ENCODE data around the gene ITCH. TPM values are rescaled to one million over a fixed set of nuclear protein-coding genes. Genes with fewer than 3 reads are reported as not detected.

Gene ITCH
- total and polyA plus RNA-seq, 4 donors, result 9.3 to 68.1 (median 30.4) TPM

DNA sequence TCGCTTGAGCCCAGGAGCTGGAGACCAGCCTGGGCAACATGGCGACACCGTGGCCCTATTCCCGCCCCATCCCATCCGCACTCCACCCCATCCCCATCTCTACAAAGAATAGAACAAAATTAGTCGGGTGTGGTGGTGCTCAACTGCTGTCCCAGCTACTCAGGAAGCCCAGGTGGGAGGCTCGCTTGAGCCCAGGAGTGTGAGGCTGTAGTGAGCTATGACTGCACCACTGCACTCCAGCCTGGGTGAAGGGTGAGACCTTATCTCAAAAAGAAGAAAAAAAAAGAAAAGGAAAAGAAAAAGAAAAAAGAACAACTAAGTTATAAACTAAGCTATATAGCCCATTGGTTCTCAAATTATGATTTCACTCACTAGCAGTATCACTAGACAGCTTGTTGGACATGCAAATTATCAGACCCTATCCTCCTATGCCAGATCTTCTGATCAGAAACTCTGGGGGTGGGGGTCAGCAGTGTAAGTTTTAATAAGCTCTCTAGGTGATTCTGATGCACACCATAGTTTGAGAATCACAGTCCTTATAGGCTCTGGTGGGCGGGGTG, 491 bp upstream of the ITCH start:
- H3K4me3 ChIP-seq, result no peak overlapping the region
- H3K9me3 ChIP-seq (ENCODE audit: control insufficient read depth in 4 of 4, insufficient read depth in 3 of 4, low read length in 3 of 4), result no peaks in the 10 kb centered on the region
- TF ChIP-seq, protein P1, sequence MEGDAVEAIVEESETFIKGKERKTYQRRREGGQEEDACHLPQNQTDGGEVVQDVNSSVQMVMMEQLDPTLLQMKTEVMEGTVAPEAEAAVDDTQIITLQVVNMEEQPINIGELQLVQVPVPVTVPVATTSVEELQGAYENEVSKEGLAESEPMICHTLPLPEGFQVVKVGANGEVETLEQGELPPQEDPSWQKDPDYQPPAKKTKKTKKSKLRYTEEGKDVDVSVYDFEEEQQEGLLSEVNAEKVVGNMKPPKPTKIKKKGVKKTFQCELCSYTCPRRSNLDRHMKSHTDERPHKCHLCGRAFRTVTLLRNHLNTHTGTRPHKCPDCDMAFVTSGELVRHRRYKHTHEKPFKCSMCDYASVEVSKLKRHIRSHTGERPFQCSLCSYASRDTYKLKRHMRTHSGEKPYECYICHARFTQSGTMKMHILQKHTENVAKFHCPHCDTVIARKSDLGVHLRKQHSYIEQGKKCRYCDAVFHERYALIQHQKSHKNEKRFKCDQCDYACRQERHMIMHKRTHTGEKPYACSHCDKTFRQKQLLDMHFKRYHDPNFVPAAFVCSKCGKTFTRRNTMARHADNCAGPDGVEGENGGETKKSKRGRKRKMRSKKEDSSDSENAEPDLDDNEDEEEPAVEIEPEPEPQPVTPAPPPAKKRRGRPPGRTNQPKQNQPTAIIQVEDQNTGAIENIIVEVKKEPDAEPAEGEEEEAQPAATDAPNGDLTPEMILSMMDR (IDR thresholded peaks at IDR 0.05; ENCODE audit: control extremely low read depth, extremely low read depth), result no peak
- no peaks in the 10 kb centered on the region for H3K27me3 ChIP-seq (ENCODE audit: control insufficient read depth in 3 of 3, insufficient read depth in 3 of 3, low read length in 2 of 3)
- peaks cover 0 to 22% (median 4%) of the 10 kb centered on the region in 5 donors for H3K4me1 ChIP-seq (ENCODE audit: control insufficient read depth in 5 of 5, insufficient read depth in 5 of 5, low read length in 5 of 5)
- 72 to 74% methylated on average over 8 of the region's 8 CpGs for WGBS, 2 donors
- H3K36me3 ChIP-seq (ENCODE audit: control insufficient read depth in 4 of 4, insufficient read depth in 4 of 4, low read length in 4 of 4), result peaks cover 0 to 4% (median 0%) of the 10 kb centered on the region in 4 donors
- ATAC-seq (ENCODE audit: insufficient read depth, low FRiP score) (no peak), DNase-seq (peak in 1 of 3 donors; percentile 8)
- H3K27ac ChIP-seq (ENCODE audit: low read depth in 1 of 2, low read length in 1 of 2), result no peak overlapping the region
- peak overlapping the region in 1 of 2 donors; percentile 47 for H3K9ac ChIP-seq (ENCODE audit: insufficient read depth in 1 of 2, low read length in 2 of 2)

- Histone ChIP-seq H3K4me1 (ENCODE audit: control insufficient read depth in 5 of 5, insufficient read depth in 5 of 5, low read length in 5 of 5) (peaks cover 0 to 22% (median 4%) of the 10 kb centered on the region in 5 donors), H3K9ac (ENCODE audit: insufficient read depth in 1 of 2, low read length in 2 of 2) (peak overlapping the region; percentile 76 to 94), H3K36me3 (ENCODE audit: control insufficient read depth in 4 of 4, insufficient read depth in 4 of 4, low read length in 4 of 4) (peaks cover 0 to 4% (median 0%) of the 10 kb centered on the region in 4 donors), H3K4me3 (peak overlapping the region; percentile 64), H3K27me3 (ENCODE audit: control insufficient read depth in 3 of 3, insufficient read depth in 3 of 3, low read length in 2 of 3) (no peaks in the 10 kb centered on the region), H3K27ac (ENCODE audit: low read depth in 1 of 2, low read length in 1 of 2) (peak overlapping the region; percentile 94 to 98), H3K9me3 (ENCODE audit: control insufficient read depth in 4 of 4, insufficient read depth in 3 of 4, low read length in 3 of 4) (no peaks in the 10 kb centered on the region)
- 0 to 1% methylated on average over 58 to 70 of the region's 70 CpGs for WGBS, 2 donors
- DNase-seq (peak; percentile 71 to 82 (median 77)), ATAC-seq (ENCODE audit: insufficient read depth, low FRiP score) (peak; percentile 75)
- TF ChIP-seq, protein P1 (IDR thresholded peaks at IDR 0.05; ENCODE audit: control extremely low read depth, extremely low read depth), result no peak
Measured at GRCh38 chr20:34363465-34364222, 571 bp downstream of the ITCH start.

- peaks cover 0 to 8% (median under 1%) of the 10 kb centered on the region in 4 donors for H3K36me3 ChIP-seq (ENCODE audit: control insufficient read depth in 4 of 4, insufficient read depth in 4 of 4, low read length in 4 of 4)
- WGBS, 2 donors, result 35 to 57% methylated on average over 4 of the region's 4 CpGs
- H3K27ac ChIP-seq (ENCODE audit: low read depth in 1 of 2, low read length in 1 of 2), result no peak overlapping the region
- peak overlapping the region; percentile 76 to 94 for H3K9ac ChIP-seq (ENCODE audit: insufficient read depth in 1 of 2, low read length in 2 of 2)
- H3K4me1 ChIP-seq (ENCODE audit: control insufficient read depth in 5 of 5, insufficient read depth in 5 of 5, low read length in 5 of 5), result peaks cover 0 to 22% (median 4%) of the 10 kb centered on the region in 5 donors
- DNase-seq (no peak), ATAC-seq (ENCODE audit: insufficient read depth, low FRiP score) (no peak)
- H3K9me3 ChIP-seq (ENCODE audit: control insufficient read depth in 4 of 4, insufficient read depth in 3 of 4, low read length in 3 of 4), result no peaks in the 10 kb centered on the region
- H3K4me3 ChIP-seq, result peak overlapping the region; percentile 64
- H3K27me3 ChIP-seq (ENCODE audit: control insufficient read depth in 3 of 3, insufficient read depth in 3 of 3, low read length in 2 of 3), result no peaks in the 10 kb centered on the region
- TF ChIP-seq, protein P1 (IDR thresholded peaks at IDR 0.05; ENCODE audit: control extremely low read depth, extremely low read depth), result no peak
Measured at GRCh38 chr20:34364223-34364506, 1.1 kb downstream of the ITCH start.
